Measurements from ENCODE around the gene ARHGAP35.
A peak's percentile ranks its signal among the peaks of the same experiment; 100 is the strongest.
"Not testable (repeated sequence)": the region's sequence is repeated elsewhere in the genome, so short reads cannot be mapped to it uniquely, and the experiment has no call there.

The ARHGAP35 gene

DNA sequence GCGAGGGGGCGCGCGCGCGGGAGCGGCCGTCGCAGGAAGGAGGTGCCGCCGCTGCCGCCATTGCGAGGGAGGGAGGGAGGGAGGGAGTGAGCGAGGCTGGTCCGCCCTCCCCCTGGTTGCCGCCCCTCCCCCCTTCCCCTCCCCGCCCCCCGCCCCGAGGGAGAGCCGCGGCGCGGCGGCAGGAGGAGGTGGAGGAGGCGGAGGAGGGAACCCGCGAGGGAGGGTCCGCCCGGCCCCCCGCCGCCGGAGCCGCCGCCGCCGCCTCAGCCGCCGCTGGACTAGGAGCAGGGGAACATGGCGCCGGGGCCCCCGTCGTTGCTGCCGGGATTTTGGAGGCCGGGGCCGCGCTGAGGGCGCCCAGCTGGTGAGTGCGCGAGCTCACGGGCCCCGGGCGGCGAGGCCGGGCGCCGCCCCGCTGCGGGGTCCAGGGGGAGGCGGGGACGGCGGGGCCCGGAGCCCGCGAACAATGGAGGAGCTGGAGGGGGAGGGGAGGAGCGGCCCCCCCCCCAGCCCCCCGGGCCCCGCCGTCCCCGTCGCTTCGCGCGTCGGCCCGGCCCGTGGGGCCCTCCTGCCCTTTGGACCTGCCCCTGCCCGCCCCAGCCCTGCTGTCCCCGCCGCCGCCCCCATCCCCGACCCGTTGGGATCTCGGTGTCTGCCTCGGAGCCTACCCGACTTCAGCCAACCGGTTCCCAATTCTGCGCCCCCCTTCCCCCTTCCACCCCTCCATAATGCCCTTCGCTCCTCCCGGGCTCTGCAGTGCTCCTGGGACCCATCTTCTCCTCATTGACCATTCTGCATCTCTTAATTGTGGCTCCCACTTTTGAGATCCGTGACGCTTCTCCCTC, at the start of gene ARHGAP35:
ARHGAP35 (plus strand) TSS at position 152 of the 845 bp plus-strand sequence. CDS start 57,679 bp downstream, outside the sequence.
- peak; percentile 20 for DNase-seq

DNA sequence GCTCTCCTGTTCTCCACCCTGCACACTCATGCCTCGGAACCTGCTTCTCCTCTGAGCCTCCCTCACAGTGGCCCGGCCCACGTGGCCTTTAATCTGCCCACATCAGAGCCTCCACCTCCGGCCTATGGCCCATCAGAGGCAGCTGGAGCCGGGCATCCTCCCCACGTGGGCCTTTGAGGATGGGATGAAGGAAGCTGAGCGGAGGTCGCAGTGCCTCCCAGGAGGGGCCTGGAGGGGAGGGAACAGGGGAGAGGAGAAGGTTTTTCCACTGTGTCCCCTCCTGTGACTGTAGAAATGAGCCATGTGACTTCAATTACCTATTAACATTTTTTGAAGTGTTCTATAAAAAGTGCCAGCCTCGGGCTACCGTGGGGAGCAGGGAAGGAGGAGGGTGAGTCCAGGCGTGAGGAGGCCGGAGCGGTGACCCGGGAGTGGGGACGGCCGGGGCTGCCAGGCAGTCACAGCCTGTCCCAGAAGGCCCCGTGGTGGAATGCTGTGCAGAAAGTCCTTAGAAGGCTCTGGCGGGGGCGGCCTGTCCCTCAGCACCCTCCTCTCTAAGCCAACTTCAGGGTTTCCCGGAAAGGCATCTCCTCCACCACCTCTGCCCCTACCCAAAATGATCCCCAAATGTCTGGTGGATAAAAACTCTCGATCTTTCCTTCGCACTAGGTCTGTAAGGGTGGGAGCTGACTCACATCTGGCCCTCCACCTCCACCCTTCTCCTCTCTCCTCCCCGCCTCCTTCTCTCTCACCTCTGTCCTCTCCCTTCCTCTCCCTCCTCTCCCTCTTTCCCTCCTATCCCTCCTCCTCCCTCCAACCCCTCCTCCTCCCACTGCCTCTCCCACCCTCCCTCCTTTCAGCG, 47.6 kb upstream of the ARHGAP35 start:
- DNase-seq, result no peak

DNA sequence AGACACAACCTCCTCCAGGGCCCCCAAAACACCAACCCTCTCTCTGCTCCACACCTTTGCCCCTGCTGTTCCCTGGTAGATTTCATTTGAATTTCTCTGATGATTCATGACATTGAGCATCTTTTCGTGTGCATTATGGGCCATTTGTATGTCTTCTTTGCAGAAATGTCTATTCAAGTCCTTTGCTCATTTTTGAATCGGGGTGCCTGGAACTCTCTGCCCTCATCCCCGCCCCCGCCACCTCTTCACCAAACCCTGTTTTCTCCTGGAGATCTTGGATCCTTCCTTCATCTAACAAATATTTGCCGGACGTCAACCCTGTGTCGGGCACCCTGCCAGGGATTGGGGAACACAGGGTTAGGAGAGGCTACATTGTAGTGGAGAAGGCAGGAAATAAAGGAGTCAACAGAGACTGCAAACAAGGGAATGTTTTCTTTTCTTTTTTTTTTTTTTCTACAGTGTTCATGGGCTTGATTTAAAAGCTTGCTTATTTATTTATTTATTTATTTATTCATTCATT, 46.9 kb upstream of the ARHGAP35 start:
- no peak for DNase-seq

DNA sequence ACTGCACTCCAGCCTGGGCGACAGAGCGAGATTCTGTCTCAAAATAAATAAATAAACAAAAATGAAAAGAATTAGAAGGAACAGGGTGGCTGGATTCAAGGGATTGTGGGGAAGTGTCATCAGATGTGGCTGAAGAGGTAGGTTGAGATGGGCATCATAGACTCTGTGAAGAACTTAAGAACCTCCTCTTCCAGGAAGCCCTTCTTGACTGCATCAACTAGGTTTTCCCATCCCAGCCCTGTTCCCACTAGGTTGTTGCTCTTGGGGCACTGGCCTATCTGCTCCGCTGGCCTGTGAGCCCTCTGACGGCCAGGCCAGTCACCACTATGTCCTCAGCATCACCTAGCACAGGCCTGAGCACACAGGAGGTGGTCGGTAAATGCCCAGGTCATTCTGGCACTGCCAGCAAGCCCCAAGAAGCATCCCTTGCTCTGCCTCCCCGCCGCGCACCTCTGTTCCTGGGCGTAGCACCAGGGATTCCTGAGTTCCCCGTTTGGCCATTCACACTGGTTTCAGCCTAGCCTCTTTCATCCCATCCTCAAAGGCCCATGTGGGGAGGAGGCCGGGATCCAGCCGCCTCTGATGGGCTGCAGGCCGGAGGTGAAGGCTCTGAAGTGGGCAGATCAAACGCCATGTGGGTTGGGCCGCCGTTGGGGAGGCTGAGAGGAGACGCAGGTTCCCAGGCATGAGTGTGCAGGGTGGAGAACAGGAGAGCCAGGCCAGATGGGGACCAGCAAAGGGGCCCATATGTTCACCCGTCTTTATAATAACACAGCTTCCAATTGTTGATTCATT, 44.8 kb upstream of the ARHGAP35 start:
- DNase-seq, result no peak

DNA sequence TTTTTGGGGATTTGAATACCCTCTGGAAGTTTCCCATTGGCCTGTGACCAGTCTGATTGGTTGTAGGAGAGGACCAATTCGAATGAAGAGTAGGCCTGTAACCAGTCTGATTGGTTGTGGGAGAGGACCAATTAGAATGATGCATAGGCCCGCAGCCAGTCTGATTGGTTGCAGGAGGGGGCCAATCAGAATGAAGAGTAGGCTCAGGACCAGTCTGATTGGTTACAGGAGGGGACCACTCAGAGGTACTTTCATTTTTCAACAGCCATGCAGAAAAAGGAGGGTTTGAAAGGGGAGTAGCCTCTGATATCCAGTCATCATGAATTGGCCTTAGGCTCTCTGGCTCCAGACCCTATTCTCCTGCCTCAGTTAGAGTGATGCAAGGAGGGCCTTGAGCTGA, 42.0 kb upstream of the ARHGAP35 start:
- no peak for DNase-seq

DNA sequence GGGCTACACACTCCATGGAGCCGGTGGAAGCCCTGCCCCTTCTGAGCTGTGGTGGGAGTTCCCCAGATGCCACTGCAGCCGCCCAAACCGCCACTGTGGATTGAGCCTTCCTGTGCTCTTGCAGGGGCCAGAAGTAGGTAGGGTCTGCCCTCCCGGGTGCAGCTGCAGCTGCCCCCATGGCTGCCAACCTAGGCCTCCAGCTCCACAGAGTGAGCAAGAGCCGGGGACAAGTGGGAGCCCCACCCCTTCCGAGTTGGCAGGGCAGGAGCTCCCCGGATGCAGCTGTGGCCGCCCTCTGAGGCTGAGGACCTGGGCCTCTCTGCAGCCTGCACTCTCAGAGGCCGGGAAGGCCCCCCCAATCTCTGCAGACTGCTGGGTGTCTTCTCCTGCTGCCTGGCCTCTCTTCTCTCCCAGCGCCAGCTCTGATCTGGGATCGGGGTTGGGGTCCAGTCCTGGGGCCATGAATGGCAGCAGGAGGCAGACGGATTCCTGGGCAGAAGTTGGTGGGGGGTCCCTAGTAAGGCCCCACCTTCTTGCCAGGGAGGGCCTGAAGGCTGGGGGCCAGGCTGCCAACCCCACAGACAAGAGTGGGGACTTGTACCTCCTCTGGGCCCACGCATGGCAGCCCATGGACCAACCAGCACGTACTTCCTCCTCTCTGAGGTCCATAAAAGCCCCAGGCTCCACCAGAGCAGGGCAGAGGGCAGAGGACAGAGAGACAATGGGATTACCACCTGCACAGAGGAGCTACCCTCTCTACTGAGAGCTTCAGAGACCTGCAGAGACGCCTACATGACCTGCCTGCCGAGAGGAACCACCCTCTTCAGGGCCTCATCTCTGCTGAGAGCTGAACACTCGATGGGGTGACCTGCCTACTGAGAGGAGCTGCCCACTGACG, 39.0 kb upstream of the ARHGAP35 start:
- DNase-seq, result peak; percentile 41

DNA sequence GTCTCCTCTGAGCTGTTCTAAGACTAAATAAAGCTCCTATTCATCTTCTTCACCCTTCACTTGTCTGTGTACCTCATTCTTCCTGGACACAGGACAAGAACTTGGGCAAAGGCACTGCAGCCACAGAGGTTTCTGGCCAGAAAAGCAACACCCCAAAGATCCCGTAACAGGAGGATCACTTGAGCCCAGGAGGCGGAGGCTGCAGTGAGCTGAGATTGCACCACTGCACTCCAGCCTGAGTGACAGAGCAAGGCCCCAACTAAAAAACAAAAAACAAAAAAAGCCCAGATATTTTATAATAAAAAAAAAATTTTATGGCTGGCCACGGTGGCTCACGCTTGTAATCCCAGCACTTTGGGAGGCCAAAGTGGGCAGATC, 38.4 kb upstream of the ARHGAP35 start:
- not testable (repeated sequence) for DNase-seq

DNA sequence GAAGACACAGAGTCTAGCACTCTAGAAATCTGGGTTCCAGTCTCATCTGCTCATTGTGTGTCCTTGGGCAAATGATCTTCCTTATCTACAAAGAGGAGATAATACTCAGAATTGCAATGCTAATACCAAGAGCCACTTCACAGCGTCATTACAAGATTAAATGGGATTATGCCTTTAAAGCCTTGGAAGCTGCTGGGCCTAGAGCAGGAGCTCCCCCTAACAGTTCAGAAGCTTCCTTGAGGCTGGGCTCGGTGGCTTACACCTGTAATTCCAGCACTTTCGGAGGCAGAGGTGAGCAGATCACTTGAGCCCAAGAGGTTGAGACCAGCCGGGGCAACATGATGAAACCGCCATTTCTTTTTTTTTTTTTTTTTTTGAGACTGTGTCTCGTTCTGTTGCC, 37.7 kb upstream of the ARHGAP35 start:
- DNase-seq, result no peak

DNA sequence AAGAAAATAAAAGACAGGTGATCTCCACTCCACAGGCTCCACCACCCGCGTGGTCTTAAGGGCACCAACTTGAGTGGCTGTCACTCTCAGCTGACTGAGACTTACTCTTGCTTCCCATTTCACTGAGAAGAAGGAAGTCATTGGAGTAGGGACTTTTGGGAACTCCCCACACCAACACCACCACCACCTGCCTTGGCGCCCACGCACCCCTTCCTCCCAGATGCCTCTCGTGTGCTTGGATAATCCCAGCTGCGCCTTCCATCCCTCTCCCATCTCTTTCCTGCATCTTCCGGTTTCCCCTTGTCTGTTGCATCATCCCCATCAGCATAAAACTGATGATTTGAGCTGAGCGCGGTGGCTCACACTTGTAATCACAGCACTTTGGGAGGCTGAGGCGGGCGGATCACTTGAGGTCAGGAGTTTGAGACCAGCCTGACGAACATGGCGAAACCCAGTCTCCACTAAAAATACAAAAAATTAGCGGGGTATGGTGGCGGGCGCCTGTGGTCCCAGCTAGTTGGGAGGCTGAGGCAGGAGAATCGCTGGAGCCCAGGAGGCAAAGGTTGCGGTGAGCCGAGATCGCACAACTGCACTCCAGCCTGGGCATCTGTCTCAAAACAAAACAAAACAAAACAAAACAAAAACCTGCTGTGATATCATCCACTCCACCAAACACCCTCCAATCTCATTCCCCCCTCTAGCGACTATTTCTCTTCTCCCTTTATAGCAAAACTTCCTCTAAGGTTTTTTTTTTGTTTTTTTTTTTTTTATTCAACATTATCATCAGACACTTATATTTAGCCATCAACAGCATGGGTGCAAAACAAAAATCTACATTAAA, 35.7 kb upstream of the ARHGAP35 start:
- DNase-seq, result no peak

DNA sequence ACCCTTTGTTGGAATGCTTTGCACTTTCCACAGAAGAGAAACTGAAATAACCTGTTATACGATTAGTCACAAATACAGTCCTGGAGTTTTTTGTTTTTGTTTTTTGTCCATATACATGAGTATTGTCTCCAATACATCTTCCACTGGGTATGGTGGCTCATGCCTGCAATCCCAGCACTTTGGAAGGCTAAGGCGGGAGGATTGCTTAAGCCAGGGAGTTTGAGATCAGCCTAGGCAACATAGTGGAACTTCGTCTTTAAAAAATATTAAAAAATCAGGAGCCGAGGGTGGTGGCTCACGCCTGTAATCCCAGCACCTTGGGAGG, 35.1 kb upstream of the ARHGAP35 start:
- DNase-seq, result no peak

DNA sequence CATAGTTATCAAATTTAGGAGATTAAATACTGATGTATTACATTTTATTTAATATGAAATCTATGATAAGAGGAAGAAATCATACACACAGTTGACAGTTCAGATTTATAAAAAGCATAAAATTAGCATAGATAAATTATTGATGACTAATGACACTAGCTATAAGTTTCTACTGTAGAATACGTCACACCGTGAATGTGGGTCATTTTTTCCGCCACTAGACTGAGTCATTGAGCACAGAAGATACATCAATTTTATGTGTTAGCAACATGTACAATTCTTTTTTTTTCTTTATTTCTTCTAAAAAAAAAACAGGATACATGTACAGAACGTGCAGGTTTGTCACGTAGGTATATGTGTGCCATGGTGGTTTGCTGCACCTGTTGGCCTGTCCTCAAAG, 32.3 kb upstream of the ARHGAP35 start:
- peak; percentile 42 for DNase-seq

DNA sequence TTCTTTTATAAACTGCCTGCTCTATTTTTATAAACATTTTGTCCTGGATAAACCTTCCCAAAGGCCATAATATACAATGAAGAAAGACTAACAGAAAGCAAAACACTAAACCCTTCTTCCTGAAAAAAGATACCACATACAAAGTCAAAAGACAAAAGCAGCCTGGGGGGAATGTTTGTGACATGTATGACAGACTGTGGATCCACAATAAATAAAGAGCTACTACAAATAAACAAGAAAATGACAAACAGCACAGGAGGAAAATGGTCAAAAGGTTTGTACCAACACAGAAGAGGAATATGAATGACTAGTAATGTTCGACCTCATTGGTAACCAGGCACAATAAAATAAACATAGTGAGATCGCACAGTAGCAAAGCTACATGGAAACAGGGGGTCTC, 29.9 kb upstream of the ARHGAP35 start:
- no peak for DNase-seq

DNA sequence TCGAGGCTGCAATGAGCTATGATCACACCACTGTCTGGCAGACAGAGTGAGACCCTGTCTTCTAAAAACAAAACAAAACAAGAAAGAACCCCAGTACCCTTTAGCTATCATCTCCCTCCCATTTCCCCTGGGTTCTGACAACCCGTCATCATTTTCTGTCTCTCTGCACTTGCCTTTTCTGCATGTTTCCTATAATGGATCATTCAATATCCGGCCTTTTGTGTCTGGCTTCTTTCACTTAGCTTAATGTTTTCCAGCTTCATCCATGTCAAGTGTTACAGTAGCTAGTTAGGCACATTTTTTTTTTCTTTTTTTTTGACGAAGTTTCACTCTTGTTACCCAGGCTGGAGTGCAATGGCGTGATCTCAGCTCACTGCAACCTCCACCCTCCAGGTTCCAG, 26.7 kb upstream of the ARHGAP35 start:
- no peak for DNase-seq

DNA sequence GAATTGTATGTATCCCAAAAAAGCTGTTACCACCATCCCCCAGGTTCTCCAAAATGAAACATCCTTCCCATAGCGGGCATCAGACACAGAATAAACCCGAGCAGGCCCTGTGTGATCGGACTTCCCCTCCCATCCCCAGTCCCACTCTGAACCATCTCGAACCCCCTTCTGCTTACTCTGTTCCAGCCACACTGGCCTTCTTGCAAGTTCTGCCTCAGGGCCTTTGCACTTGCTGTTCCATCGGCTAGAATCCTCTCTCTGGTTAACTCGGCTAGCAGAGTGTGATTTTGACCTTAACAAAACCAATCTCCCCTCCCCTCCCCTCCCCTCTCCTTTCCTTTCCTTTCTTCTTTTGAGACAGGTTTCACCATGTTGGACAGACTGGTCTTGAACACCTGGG, 25.8 kb upstream of the ARHGAP35 start:
- no peak for DNase-seq

DNA sequence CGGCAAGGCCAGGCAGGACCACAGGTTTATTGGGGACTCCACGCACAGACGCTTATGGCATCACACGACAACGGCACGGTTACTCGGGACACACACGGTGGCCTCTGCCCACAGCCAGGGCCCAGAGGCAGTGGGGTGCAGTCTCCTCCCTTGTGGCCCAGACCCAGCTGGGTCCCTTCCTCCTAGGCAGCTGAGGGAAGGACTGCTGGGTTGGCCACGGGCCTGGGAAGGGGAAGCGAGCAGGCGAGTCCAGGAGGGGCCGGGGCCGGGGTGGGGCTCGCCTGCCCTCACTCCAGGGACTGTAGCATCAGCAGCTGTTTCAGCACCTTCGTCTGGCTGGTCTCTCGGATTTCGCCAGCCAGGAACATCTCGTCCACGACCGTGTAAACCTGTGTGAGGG, 22.6 kb upstream of the ARHGAP35 start:
- no peak for DNase-seq

DNA sequence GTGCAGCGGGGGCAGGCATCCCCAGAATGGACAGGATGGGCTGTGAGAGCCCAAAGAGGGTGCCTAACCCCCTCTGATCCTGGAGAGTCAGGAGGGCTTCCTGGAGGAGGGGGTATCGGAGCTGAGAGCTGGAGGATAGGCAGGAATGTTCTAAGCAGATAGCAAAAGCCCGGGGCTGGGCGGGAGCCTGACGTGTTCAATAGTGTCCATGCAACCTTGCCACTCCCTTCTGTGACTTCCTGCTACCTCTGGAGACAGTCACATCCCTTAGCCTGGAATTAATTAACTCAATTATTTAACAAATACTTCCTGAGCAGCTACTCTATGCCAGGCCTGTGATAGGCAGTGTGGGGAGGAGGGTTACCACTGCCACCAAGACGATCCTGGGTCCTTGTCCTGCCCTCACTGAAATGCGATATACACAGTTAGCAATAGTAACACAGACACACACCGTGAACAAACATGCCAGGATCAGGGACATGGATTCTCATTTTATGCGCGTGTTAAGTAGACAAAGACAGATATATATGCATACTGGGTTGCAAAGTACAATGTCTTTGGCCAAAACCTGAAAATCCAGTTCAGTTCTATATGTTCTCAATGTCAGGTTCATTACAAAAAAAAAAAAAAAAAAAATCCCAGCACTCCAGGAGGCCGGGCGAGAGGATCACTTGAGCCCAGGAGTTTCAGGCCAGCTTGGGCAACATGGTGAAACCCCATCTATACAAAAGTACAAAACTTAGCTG, 20.9 kb upstream of the ARHGAP35 start:
- DNase-seq, result no peak

DNA sequence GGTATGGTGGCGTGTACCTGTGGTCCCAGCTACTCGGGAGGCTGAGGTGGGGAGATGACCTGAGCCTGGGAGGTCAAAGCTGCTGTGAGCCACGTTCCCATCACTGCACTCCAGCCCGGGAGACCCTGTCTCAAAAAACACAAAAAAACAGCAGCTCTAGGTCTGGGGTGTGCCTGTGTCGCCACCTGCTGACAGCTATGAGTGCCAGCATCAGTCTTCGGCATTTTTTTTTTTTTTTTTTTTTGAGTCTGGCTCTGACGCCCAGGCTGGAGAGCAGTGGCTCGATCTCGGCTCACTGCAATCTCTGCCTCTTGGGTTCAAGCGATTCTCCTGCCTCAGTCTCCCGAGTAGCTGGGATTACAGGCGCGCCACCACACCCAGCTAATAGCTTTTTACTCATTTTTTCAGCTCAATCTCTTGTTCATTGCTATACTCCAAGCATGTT, 20.3 kb upstream of the ARHGAP35 start:
- peak; percentile 40 for DNase-seq

DNA sequence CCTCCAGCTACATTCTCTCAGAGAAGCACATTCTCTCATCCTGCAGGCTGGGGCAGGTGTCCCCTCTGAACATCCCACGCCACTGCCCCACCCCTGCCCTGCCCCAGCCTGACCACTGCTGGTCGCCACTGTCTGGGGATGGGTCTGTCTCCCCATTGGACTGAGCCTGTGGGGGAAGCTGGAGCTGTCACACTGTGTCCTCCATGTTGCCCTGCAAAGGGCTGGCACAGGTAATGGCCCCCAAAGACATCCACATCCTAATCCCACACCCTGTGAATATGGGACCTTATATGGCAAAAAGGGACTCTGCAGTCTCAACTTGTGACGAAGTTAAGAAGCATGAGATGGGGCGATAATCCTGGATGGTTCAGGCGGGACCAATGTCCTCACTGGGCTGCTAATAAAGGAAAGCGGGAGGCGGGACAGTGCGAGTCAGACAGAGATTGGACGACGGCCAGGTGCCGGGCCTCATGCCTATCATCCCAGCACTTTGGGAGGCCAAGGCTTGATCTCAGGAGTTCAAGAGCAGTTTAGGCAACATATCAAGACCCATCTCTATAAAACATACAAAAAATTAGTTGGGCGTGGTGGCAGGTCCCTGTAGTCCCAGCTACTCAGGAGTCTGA, 19.2 kb upstream of the ARHGAP35 start:
- DNase-seq, result no peak

DNA sequence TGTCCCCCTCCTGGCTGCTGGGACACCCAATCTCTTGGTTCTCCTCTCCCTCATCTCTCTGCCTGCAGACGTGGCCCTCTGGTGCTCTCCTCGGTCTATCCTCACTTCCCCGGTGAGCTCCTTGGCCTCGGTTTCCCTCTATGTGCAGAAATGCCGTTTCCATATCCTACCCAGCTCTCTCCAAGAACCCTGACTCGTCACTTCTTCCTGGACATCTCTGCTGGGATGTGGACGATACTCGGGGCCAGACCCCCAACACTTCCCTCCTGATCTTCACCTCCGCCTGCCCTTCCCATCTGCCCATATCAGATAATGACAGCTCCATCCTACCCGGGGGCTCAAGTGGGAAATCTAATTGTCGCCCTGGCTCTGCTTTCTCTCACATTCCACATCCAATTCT, 18.0 kb upstream of the ARHGAP35 start:
- no peak for DNase-seq

DNA sequence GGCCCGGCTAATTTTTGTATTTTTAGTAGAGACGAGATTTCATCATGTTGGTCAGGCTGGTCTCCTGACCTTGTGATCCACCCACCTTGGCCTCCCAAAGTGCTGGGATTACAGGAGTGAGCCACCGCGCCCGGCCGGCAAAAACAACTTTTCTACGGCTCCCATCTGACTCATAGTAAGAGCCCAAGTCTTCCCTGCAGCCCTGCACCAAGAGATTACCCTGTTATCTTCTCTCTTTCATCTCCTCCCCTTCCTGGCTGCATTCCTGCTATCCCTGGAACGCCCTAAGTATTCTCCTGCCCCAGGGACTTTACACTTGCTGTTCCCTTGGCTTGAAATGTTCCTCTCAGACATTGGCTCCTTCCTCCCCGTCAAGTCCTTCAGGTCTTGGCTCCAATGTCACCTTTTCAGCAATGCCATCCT, 16.7 kb upstream of the ARHGAP35 start:
- no peak for DNase-seq
